GM12878 (cell line): ENCODE measurements around the gene SNCAIP. TPM values are rescaled to one million over a fixed set of nuclear protein-coding genes. Genes with fewer than 3 reads are reported as not detected.

ENCODE experiments used
- ATAC-seq: fragments of 200-7000 bp; cut with Tn5 transposase; 3 replicates; pipeline ENCODE4 v1.9.1; 2020; ENCODE audit warnings: mild to moderate bottlenecking, moderate library complexity
- BruUV-seq: library from RNA; stranded (reverse); fragments of 400-500 nt; replicated peaks from 2 replicates; lab custom pipeline; 2021; lab: Mats Ljungman, UMichigan
- CTCF ChIA-PET: fragments of 300-600 bp; sonication (Branson Sonifier 250); formaldehyde crosslinking; extraction: SDS; loops from one replicate; lab custom pipeline; 2021; ENCODE audit warnings: inconsistent platforms; lab: Yijun Ruan, JAX
- POLR2A ChIA-PET: fragments of 350-600 bp; formaldehyde crosslinking; extraction: SDS; loops from one replicate; lab custom pipeline; 2021; ENCODE audit warnings: inconsistent platforms; lab: Charles Lee
- RAD21 ChIA-PET: fragments of 300-600 bp; sonication (Branson Sonifier 250); formaldehyde crosslinking; loops from one replicate; lab custom pipeline; 2023; ENCODE audit warnings: antibody characterized with exemption; ENCODE audit not compliant: unreplicated experiment; lab: Charles Lee
- SMC1A ChIA-PET: fragments of 300-600 bp; sonication (Branson Sonifier 250); formaldehyde crosslinking; loops from one replicate; lab custom pipeline; 2023; ENCODE audit not compliant: unreplicated experiment, uncharacterized antibody; lab: Charles Lee
- DNase-seq: peaks from one replicate; pipeline ENCODE4 v3.0.0-alpha.2; 2011; ENCODE audit warnings: low read depth, low spot score
- FAIRE-seq: peaks from 3 replicates; lab custom pipeline; 2011; peaks lifted over from hg19 to GRCh38; lab: Jason Lieb, UNC
- H2AFZ ChIP-seq: 2 replicates; pipeline ENCODE4 v1.6.0; 2011; ENCODE audit warnings: low read depth, low read length, control low read depth; ENCODE audit not compliant: control insufficient read depth
- H3K27ac ChIP-seq: 2 replicates; pipeline ENCODE4 v1.5.1; 2011; ENCODE audit warnings: control low read depth; ENCODE audit not compliant: control insufficient read depth, insufficient read depth
- H3K27me3 ChIP-seq, 2 experiments: replicated peaks in 1 of 2; 2 replicates each; pipeline versions ENCODE4 v1.6.0 to v1.6.1; 2011; ENCODE audit warnings: low read length in 1 of 2; ENCODE audit not compliant: control insufficient read depth in 2 of 2, insufficient read depth in 2 of 2
- H3K36me3 ChIP-seq, 2 experiments: 2 replicates each; pipeline ENCODE4 v1.5.1; 2011; ENCODE audit warnings: low read length in 1 of 2; ENCODE audit not compliant: control insufficient read depth in 2 of 2, insufficient read depth in 2 of 2
- H3K4me1 ChIP-seq: 2 replicates; pipeline ENCODE4 v1.6.1; 2011; ENCODE audit warnings: mild to moderate bottlenecking, low read length, moderate library complexity, mixed read lengths; ENCODE audit not compliant: control insufficient read depth, insufficient read depth
- H3K4me2 ChIP-seq: 2 replicates; pipeline ENCODE4 v1.6.0; 2011; ENCODE audit warnings: control low read depth; ENCODE audit not compliant: control insufficient read depth, insufficient read depth
- H3K4me3 ChIP-seq: fragments of 200-600 bp; sonication (generic); 2 replicates; pipeline ENCODE4 v1.5.1; 2016
- H3K79me2 ChIP-seq: 2 replicates; pipeline ENCODE4 v1.6.0; 2011; ENCODE audit warnings: low read length; ENCODE audit not compliant: control insufficient read depth, insufficient read depth
- H3K9ac ChIP-seq: 2 replicates; pipeline ENCODE4 v1.8.0; 2011; ENCODE audit warnings: low read length, control low read depth, mixed read lengths; ENCODE audit not compliant: control insufficient read depth, insufficient read depth
- H3K9me3 ChIP-seq: replicated peaks from 3 replicates; pipeline ENCODE4 v1.5.1; 2011; ENCODE audit warnings: mild to moderate bottlenecking, low read length; ENCODE audit not compliant: control insufficient read depth, insufficient read depth
- H4K20me1 ChIP-seq: 2 replicates; pipeline ENCODE4 v1.6.0; 2011; ENCODE audit not compliant: control insufficient read depth, insufficient read depth
- ATF7 ChIP-seq: fragments of 450-650 bp; IDR thresholded peaks from 2 replicates; pipeline ENCODE4 v1.6.1; 2016; ENCODE audit warnings: low read depth, mild to moderate bottlenecking
- BHLHE40 ChIP-seq, 2 experiments: fragments of 450-650 bp in 1 of 2; IDR thresholded peaks; 2 replicates each; pipeline ENCODE4 v1.6.1; 2011 to 2017; ENCODE audit warnings: low read depth in 2 of 2, borderline replicate concordance in 1 of 2, improper control_type of control experiment in 1 of 2, low read length in 1 of 2, mild to moderate bottlenecking in 1 of 2
- ESRRA ChIP-seq: IDR thresholded peaks from 2 replicates; pipeline ENCODE4 v1.6.1; 2012; ENCODE audit warnings: mild to moderate bottlenecking, low read length, improper control_type of control experiment
- HDAC2 ChIP-seq: fragments of 200-600 bp; sonication (generic); IDR thresholded peaks from 2 replicates; pipeline ENCODE4 v1.6.1; 2017
- MEF2A ChIP-seq: IDR thresholded peaks from 2 replicates; pipeline ENCODE4 v1.6.1; 2011; ENCODE audit warnings: low read depth, mild to moderate bottlenecking, low read length, moderate library complexity; ENCODE audit not compliant: insufficient read depth
- MTA2 ChIP-seq: fragments of 450-650 bp; IDR thresholded peaks from 2 replicates; pipeline ENCODE4 v1.6.1; 2016; ENCODE audit warnings: low read depth, mild to moderate bottlenecking, moderate library complexity
- MYC ChIP-seq: IDR thresholded peaks from 2 replicates; pipeline ENCODE4 v1.6.1; 2011; ENCODE audit warnings: mild to moderate bottlenecking, low read length, moderate library complexity, inconsistent platforms; ENCODE audit not compliant: insufficient read depth, insufficient replicate concordance, insufficient read length, severe bottlenecking
- NBN ChIP-seq: fragments of 450-650 bp; IDR thresholded peaks from 2 replicates; pipeline ENCODE4 v1.6.1; 2016
- PAX8 ChIP-seq: fragments of 450-650 bp; IDR thresholded peaks from 2 replicates; pipeline ENCODE4 v1.6.1; 2017; ENCODE audit warnings: mild to moderate bottlenecking, moderate library complexity
- POLR2A ChIP-seq: IDR thresholded peaks from 2 replicates; pipeline ENCODE4 v1.6.1; 2011; ENCODE audit warnings: low read depth, mild to moderate bottlenecking, low read length
- RCOR1 ChIP-seq: conservative IDR thresholded peaks from 2 replicates; pipeline ENCODE4 v1.6.1; 2012; ENCODE audit warnings: low read depth, low read length, improper control_type of control experiment
- SREBF1 ChIP-seq: IDR thresholded peaks from 2 replicates; pipeline ENCODE4 v1.6.1; 2012; ENCODE audit warnings: mild to moderate bottlenecking, low read length
- TCF7 ChIP-seq: IDR thresholded peaks from 2 replicates; pipeline ENCODE4 v1.6.1; 2014; ENCODE audit warnings: antibody characterized with exemption, borderline replicate concordance
- WRNIP1 ChIP-seq: IDR thresholded peaks from 2 replicates; pipeline ENCODE4 v1.6.1; 2011; ENCODE audit warnings: low read depth, low read length, improper control_type of control experiment, borderline replicate concordance
- ZZZ3 ChIP-seq: IDR thresholded peaks from 2 replicates; pipeline ENCODE4 v1.6.1; 2011; ENCODE audit warnings: low read depth; ENCODE audit not compliant: control insufficient read depth, insufficient read length
- WGBS: methylation state at CpG from one replicate; pipeline ENCODE4 v1.1.6; 2016; ENCODE audit warnings: low lambda C conversion rate; ENCODE audit not compliant: insufficient replicate concordance, insufficient coverage; ENCODE audit errors: missing lambda C conversion rate; 5-methylcytosine and 5-hydroxymethylcytosine counted together
- in situ Hi-C: fragments of 300-500 bp; cut with MboI; formaldehyde crosslinking; loops from 9 replicates; pipeline ENCODE4 v1.14.3; 2018; ENCODE audit warnings: mixed read lengths
- intact Hi-C: fragments of 100-400 bp; cut with micrococcal nuclease; formaldehyde crosslinking; loops from one replicate; pipeline ENCODE4 v1.14.2; 2022; ENCODE audit not compliant: unreplicated experiment
- polyA plus RNA-seq, 11 experiments: library from polyadenylated mRNA; depleted of rRNA in 4 of 11; unstranded in 6 of 11; stranded (reverse) in 5 of 11; fragments of >200 nt; fragmentation: Nextera tagmentation in 4 of 11; fragmentation: Illumina TruSeq in 1 of 11; extraction: Ambion mirVana in 4 of 11; extraction: Trizol in 1 of 11; gene quantifications; 1 replicate in 1 of 11; 2 replicates in 10 of 11; pipeline versions ENCODE4 v1.2.1 to v1.2.3, GENCODE V29; 2011 to 2016; ENCODE audit warnings: inconsistent platforms in 2 of 11, missing spikeins in 2 of 11, low read depth in 1 of 11
- total RNA-seq, 4 experiments: library from RNA; depleted of rRNA in 3 of 4; stranded (reverse); fragments of >200 nt in 3 of 4; fragmentation: Illumina TruSeq in 1 of 4; extraction: Trizol in 1 of 4; gene quantifications; 2 replicates each; pipeline versions ENCODE4 v1.2.1 to v1.2.3, GENCODE V29; 2013 to 2021
- TF ChIP-seq, protein P1 (sequence below): fragments of 450-650 bp; IDR thresholded peaks from 2 replicates; pipeline ENCODE4 v1.6.1; 2014; ENCODE audit warnings: mild to moderate bottlenecking
- TF ChIP-seq, protein P2 (sequence below): IDR thresholded peaks from 2 replicates; pipeline ENCODE4 v1.6.1; 2012; ENCODE audit warnings: low read length, inconsistent platforms
- TF ChIP-seq, protein P3 (sequence below): IDR thresholded peaks from 2 replicates; pipeline ENCODE4 v1.6.1; 2012; ENCODE audit warnings: low read depth, low read length, improper control_type of control experiment
- TF ChIP-seq, protein P4 (sequence below): fragments of 450-650 bp; IDR thresholded peaks from 2 replicates; pipeline ENCODE4 v1.6.1; 2017; ENCODE audit warnings: borderline replicate concordance

The SNCAIP gene
- total and polyA plus RNA-seq, 10 of the 15 experiments (the other 5 are each of a cell fraction or from before 2014, with no cell fraction given), result 0.03 to 0.62 (median 0.16) TPM; not detected in 1

DNA sequence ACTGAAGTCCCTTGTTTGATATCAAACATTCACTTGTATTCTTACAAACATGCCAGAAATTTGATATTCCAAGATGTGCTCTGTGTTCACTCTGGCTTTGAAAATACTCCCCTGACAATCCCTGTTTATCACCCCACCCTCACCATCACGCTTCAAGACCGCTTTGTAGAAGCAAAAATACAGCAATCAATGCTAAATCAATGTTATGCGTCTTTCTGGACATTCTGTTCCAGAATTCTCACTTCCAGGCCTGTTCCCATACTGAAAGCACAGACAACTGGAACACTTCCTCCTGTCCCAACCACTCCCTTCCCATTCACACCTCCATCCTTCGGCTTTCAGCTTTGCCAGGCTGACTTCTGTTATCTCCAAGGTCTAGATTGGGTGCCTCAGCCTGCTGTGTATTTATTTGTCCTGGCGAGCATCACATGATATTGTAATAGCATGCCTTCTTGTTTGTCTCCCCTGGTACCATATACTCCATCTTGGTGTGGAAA is 72.8 kb downstream of the SNCAIP start (continued):
- TF ChIP-seq, protein P1, sequence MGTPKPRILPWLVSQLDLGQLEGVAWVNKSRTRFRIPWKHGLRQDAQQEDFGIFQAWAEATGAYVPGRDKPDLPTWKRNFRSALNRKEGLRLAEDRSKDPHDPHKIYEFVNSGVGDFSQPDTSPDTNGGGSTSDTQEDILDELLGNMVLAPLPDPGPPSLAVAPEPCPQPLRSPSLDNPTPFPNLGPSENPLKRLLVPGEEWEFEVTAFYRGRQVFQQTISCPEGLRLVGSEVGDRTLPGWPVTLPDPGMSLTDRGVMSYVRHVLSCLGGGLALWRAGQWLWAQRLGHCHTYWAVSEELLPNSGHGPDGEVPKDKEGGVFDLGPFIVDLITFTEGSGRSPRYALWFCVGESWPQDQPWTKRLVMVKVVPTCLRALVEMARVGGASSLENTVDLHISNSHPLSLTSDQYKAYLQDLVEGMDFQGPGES, result no peak
- TF ChIP-seq MYC (no peak), ESRRA (no peak)

DNA sequence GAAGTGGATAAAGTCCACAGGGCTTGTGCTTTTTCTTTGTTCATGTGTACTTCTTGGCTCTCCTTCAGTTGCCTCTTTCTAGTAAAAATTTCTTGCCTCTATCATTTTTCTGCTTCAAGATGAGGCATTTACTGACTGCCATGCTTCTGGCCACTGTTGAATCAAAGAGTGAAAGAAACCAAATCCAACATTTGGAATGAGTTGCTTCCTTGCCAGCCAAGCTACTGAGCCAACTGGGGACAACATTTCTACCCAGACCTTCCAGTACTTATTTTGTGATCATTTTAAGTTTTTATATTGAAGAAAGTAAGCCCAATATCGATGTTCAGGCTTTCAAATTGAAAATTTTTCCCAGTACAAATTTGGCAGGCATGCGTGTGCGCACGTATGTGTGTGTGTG is 73.2 kb downstream of the SNCAIP start:
- FAIRE-seq (no peak), ATAC-seq (no peak), DNase-seq (no peak)
- ChIA-PET RAD21 (no interaction called here), CTCF (no interaction called here), POLR2A (no interaction called here), SMC1A (interaction anchor here (0.8 kb wide), 1 partner anchor 10 kb away, joined by 4 read pairs; no protein-coding TSS in a partner anchor)
- H3K27ac ChIP-seq, result no peak overlapping the region
- no TSS peak for BruUV-seq
- H3K4me3 ChIP-seq, result no peak overlapping the region
- H3K9ac ChIP-seq, result no peak overlapping the region
- H3K4me1 ChIP-seq, result no peaks in the 10 kb centered on the region
- no peak overlapping the region for H2AFZ ChIP-seq
- no peaks in the 10 kb centered on the region for H3K36me3 ChIP-seq
- peaks cover 0 to 2% of the 10 kb centered on the region in 2 experiments; a peak in 2 of 4 replicates for H3K27me3 ChIP-seq
- no peak overlapping the region for H3K4me2 ChIP-seq
- no peaks in the 10 kb centered on the region for H4K20me1 ChIP-seq
- in situ Hi-C loops, result no loop called here
- H3K9me3 ChIP-seq, result no peaks in the 10 kb centered on the region
- intact Hi-C loops, result no loop called here
- WGBS, result 63% methylated on average over 4 of the region's 4 CpGs
- H3K79me2 ChIP-seq, result no peaks in the 10 kb centered on the region
- TF ChIP-seq, protein P2, sequence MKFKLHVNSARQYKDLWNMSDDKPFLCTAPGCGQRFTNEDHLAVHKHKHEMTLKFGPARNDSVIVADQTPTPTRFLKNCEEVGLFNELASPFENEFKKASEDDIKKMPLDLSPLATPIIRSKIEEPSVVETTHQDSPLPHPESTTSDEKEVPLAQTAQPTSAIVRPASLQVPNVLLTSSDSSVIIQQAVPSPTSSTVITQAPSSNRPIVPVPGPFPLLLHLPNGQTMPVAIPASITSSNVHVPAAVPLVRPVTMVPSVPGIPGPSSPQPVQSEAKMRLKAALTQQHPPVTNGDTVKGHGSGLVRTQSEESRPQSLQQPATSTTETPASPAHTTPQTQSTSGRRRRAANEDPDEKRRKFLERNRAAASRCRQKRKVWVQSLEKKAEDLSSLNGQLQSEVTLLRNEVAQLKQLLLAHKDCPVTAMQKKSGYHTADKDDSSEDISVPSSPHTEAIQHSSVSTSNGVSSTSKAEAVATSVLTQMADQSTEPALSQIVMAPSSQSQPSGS, result no peak
- TF ChIP-seq, protein P3, sequence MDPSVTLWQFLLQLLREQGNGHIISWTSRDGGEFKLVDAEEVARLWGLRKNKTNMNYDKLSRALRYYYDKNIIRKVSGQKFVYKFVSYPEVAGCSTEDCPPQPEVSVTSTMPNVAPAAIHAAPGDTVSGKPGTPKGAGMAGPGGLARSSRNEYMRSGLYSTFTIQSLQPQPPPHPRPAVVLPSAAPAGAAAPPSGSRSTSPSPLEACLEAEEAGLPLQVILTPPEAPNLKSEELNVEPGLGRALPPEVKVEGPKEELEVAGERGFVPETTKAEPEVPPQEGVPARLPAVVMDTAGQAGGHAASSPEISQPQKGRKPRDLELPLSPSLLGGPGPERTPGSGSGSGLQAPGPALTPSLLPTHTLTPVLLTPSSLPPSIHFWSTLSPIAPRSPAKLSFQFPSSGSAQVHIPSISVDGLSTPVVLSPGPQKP, result no peak
- TF ChIP-seq ZZZ3 (no peak), RCOR1 (no peak), POLR2A (no peak), MTA2 (no peak), SREBF1 (no peak), HDAC2 (no peak), TCF7 (no peak), WRNIP1 (no peak), BHLHE40 (IDR thresholded peaks at IDR 0.05; ENCODE audit: borderline replicate concordance in 1 of 2, low read depth in 2 of 2, low read length in 1 of 2) (no peak), NBN (no peak), ATF7 (no peak), MEF2A (no peak), PAX8 (no peak)
- TF ChIP-seq, protein P4, sequence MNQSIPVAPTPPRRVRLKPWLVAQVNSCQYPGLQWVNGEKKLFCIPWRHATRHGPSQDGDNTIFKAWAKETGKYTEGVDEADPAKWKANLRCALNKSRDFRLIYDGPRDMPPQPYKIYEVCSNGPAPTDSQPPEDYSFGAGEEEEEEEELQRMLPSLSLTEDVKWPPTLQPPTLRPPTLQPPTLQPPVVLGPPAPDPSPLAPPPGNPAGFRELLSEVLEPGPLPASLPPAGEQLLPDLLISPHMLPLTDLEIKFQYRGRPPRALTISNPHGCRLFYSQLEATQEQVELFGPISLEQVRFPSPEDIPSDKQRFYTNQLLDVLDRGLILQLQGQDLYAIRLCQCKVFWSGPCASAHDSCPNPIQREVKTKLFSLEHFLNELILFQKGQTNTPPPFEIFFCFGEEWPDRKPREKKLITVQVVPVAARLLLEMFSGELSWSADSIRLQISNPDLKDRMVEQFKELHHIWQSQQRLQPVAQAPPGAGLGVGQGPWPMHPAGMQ, result no peak
